A172 (cell line): ENCODE measurements around the gene SERPINA5. TPM values are rescaled to one million over a fixed set of nuclear protein-coding genes. Genes with fewer than 3 reads are reported as not detected.
"Not testable (repeated sequence)": the region's sequence is repeated elsewhere in the genome, so short reads cannot be mapped to it uniquely, and the experiment has no call there.

Source experiments
- DNase-seq: peaks from one replicate; pipeline ENCODE4 v3.0.0-alpha.2; 2015; ENCODE audit warnings: low spot score
- total RNA-seq: library from RNA; depleted of rRNA; stranded (reverse); fragments of >200 nt; shearing (Covaris generic); gene quantifications from 2 replicates; pipeline ENCODE4 v1.2.3, GENCODE V29; 2014

Gene SERPINA5
- total RNA-seq, 1 experiment from 2014 or later: not detected

- DNase-seq: no peak
Measured at GRCh38 chr14:94573475-94574277, 7.5 kb upstream of the SERPINA5 start.

- no peak for DNase-seq
Measured at GRCh38 chr14:94574336-94574735, 6.9 kb upstream of the SERPINA5 start.

- DNase-seq: peak; percentile 53
Measured at GRCh38 chr14:94575730-94576585, 5.3 kb upstream of the SERPINA5 start.

GRCh38 chr14:94577472-94577871, 3.8 kb upstream of the SERPINA5 start:
- DNase-seq: not testable (repeated sequence)

- DNase-seq: no peak
Measured at GRCh38 chr14:94578712-94579111, 2.5 kb upstream of the SERPINA5 start.

- no peak for DNase-seq
Measured at GRCh38 chr14:94582199-94582750, 1.0 kb downstream of the SERPINA5 start.

GRCh38 chr14:94582851-94583250, 1.6 kb downstream of the SERPINA5 start:
- DNase-seq: no peak

- DNase-seq: no peak
Measured at GRCh38 chr14:94583557-94583956, 2.3 kb downstream of the SERPINA5 start.

- DNase-seq: no peak
Measured at GRCh38 chr14:94584591-94585280, 3.5 kb downstream of the SERPINA5 start.

GRCh38 chr14:94586635-94587034, 5.4 kb downstream of the SERPINA5 start:
- DNase-seq: no peak

- no peak for DNase-seq
Measured at GRCh38 chr14:94588311-94588710, 7.1 kb downstream of the SERPINA5 start.

GRCh38 chr14:94591073-94591472, 9.8 kb downstream of the SERPINA5 start:
- no peak for DNase-seq

- no peak for DNase-seq
Measured at GRCh38 chr14:94591871-94592270, 10.6 kb downstream of the SERPINA5 start.

- DNase-seq: no peak
Measured at GRCh38 chr14:94592457-94592856, 11.2 kb downstream of the SERPINA5 start.

- DNase-seq: no peak
Measured at GRCh38 chr14:94593376-94593748, 12.1 kb downstream of the SERPINA5 start.

- DNase-seq: no peak
Measured at GRCh38 chr14:94593749-94594431, 12.7 kb downstream of the SERPINA5 start.

- no peak for DNase-seq
Measured at GRCh38 chr14:94594441-94594840, 13.2 kb downstream of the SERPINA5 start.

- no peak for DNase-seq
Measured at GRCh38 chr14:94595912-94596311, 14.7 kb downstream of the SERPINA5 start.

- DNase-seq: no peak
Measured at GRCh38 chr14:94596361-94596760, 15.1 kb downstream of the SERPINA5 start.

- DNase-seq: no peak
Measured at GRCh38 chr14:94597788-94598187, 16.6 kb downstream of the SERPINA5 start.

GRCh38 chr14:94598506-94598815, 17.2 kb downstream of the SERPINA5 start:
- DNase-seq: no peak
